ENCODE results near the gene ME3.

ME3 gene

GRCh38 chr11:86692317-86692716 is 19.9 kb upstream of the ME3 start:
- no peak for DNase-seq

GRCh38 chr11:86688398-86689179 is 16.2 kb upstream of the ME3 start:
- DNase-seq, result no peak

GRCh38 chr11:86687185-86687778 is 14.9 kb upstream of the ME3 start:
- DNase-seq, result no peak

GRCh38 chr11:86686531-86686930 is 14.1 kb upstream of the ME3 start:
- no peak for DNase-seq

- DNase-seq, result no peak
Measured at GRCh38 chr11:86681483-86681756, 9.0 kb upstream of the ME3 start.

GRCh38 chr11:86680716-86681482 is 8.5 kb upstream of the ME3 start:
- no peak for DNase-seq

- DNase-seq, result no peak
Measured at GRCh38 chr11:86678823-86679222, 6.4 kb upstream of the ME3 start.

- no peak for DNase-seq
Measured at GRCh38 chr11:86678296-86678695, 5.9 kb upstream of the ME3 start.

GRCh38 chr11:86676533-86677154 is 4.2 kb upstream of the ME3 start:
- no peak for DNase-seq

GRCh38 chr11:86676010-86676409 is 3.6 kb upstream of the ME3 start:
- DNase-seq, result no peak

- DNase-seq, result no peak
Measured at GRCh38 chr11:86675017-86675416, 2.6 kb upstream of the ME3 start.

GRCh38 chr11:86673872-86674750 is 1.7 kb upstream of the ME3 start:
- no peak for DNase-seq

GRCh38 chr11:86673055-86673843 is 833 bp upstream of the ME3 start:
- DNase-seq, result no peak

- DNase-seq, result no peak
Measured at GRCh38 chr11:86671531-86672006, 847 bp downstream of the ME3 start.

GRCh38 chr11:86670911-86671310 is 1.5 kb downstream of the ME3 start:
- no peak for DNase-seq

- no peak for DNase-seq
Measured at GRCh38 chr11:86670181-86670580, 2.2 kb downstream of the ME3 start.

GRCh38 chr11:86669424-86669823 is 3.0 kb downstream of the ME3 start:
- DNase-seq, result no peak

- DNase-seq, result no peak
Measured at GRCh38 chr11:86668929-86669328, 3.5 kb downstream of the ME3 start.

- DNase-seq, result no peak
Measured at GRCh38 chr11:86666193-86666592, 6.2 kb downstream of the ME3 start.

GRCh38 chr11:86664930-86665329 is 7.5 kb downstream of the ME3 start:
- no peak for DNase-seq

GRCh38 chr11:86663761-86664160 is 8.7 kb downstream of the ME3 start:
- no peak for DNase-seq

GRCh38 chr11:86663291-86663690 is 9.1 kb downstream of the ME3 start:
- DNase-seq, result no peak
